PC-9 (cell line): Measurements from ENCODE around the gene CMTM3.
"Not testable (repeated sequence)": the region's sequence is repeated elsewhere in the genome, so short reads cannot be mapped to it uniquely, and the experiment has no call there.

Experiments used
- EZH2 ChIP-seq: fragments of 200-600 bp; sonication (generic); IDR thresholded peaks from 2 replicates; pipeline ENCODE4 v1.8.0; 2017; ENCODE audit warnings: antibody characterized with exemption, low read depth
- TF ChIP-seq, protein P1 (sequence below): fragments of 200-600 bp; sonication (generic); conservative IDR thresholded peaks from 2 replicates; pipeline ENCODE4 v1.6.1; 2017; ENCODE audit warnings: mixed run types, antibody characterized with exemption, mild to moderate bottlenecking, moderate library complexity

DNA sequence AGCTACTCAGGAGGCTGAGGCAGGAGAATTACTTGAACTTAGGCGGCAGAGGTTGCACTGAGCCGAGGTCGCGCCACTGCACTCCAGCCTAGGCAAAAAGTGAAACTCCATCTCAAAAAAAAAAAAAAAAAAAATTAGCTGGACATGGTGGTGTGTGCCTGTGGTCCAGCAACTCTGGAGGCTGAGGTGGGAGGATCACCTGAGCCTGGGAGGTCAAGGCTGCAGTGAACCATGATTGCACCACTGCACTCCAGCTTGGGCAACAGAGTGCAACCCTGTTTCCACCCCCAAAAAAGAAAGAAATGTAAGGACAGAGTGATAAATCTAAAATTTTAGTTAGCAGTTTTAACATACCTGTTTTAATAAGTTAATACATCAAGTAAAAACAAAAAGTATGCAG is 7.9 kb upstream of the CMTM3 start:
- not testable (repeated sequence) for TF ChIP-seq EZH2
- TF ChIP-seq, protein P1, sequence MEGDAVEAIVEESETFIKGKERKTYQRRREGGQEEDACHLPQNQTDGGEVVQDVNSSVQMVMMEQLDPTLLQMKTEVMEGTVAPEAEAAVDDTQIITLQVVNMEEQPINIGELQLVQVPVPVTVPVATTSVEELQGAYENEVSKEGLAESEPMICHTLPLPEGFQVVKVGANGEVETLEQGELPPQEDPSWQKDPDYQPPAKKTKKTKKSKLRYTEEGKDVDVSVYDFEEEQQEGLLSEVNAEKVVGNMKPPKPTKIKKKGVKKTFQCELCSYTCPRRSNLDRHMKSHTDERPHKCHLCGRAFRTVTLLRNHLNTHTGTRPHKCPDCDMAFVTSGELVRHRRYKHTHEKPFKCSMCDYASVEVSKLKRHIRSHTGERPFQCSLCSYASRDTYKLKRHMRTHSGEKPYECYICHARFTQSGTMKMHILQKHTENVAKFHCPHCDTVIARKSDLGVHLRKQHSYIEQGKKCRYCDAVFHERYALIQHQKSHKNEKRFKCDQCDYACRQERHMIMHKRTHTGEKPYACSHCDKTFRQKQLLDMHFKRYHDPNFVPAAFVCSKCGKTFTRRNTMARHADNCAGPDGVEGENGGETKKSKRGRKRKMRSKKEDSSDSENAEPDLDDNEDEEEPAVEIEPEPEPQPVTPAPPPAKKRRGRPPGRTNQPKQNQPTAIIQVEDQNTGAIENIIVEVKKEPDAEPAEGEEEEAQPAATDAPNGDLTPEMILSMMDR: not testable (repeated sequence)
